Transverse colon (tissue), 4 donors: ENCODE data around the gene ST3GAL3. TPM values are rescaled to one million over a fixed set of nuclear protein-coding genes. Genes with fewer than 3 reads are reported as not detected.

Experiments used
- DNase-seq: peaks from one replicate; pipeline ENCODE4 v3.0.0-alpha.2; 2019
- H3K27ac ChIP-seq, 4 donors: fragments of 200-600 bp; sonication (generic); 2 replicates each; pipeline ENCODE4 v1.5.1; 2016 to 2018; ENCODE audit warnings: inconsistent platforms in 4 of 4
- H3K27me3 ChIP-seq: fragments of 200-600 bp; sonication (generic); 2 replicates; pipeline ENCODE4 v1.5.1; 2017; ENCODE audit warnings: inconsistent platforms
- H3K36me3 ChIP-seq, 4 donors: fragments of 200-600 bp; sonication (generic); 2 replicates each; pipeline ENCODE4 v1.5.1; 2017 to 2019; ENCODE audit warnings: inconsistent platforms in 4 of 4
- H3K4me1 ChIP-seq, 4 donors: fragments of 200-600 bp; sonication (generic); 2 replicates each; pipeline ENCODE4 v1.5.1; 2017 to 2020; ENCODE audit warnings: inconsistent platforms in 4 of 4
- H3K4me3 ChIP-seq, 4 donors: fragments of 200-600 bp; sonication (generic); 1 replicate in 1 of 4; 2 replicates in 3 of 4; pipeline versions ENCODE4 v1.5.1 to v1.6.1; 2017 to 2019; ENCODE audit warnings: inconsistent platforms in 4 of 4
- H3K9me3 ChIP-seq, 2 donors: fragments of 200-600 bp; sonication (generic); 2 replicates each; pipeline ENCODE4 v1.5.1; 2017 to 2019; ENCODE audit warnings: inconsistent platforms in 2 of 2
- EP300 ChIP-seq: sonication (generic); formaldehyde crosslinking; IDR thresholded peaks from one replicate; pipeline ENCODE4 v1.6.1; 2017; ENCODE audit warnings: antibody characterized with exemption, low read depth
- POLR2A ChIP-seq: fragments of 450-650 bp; IDR thresholded peaks from one replicate; pipeline ENCODE4 v1.6.1; 2016; ENCODE audit warnings: antibody characterized with exemption, mild to moderate bottlenecking, moderate library complexity
- POLR2AphosphoS5 ChIP-seq, 3 donors: sonication (generic); formaldehyde crosslinking; IDR thresholded peaks; one replicate each; pipeline ENCODE4 v1.6.1; 2016; ENCODE audit warnings: antibody characterized with exemption in 3 of 3
- WGBS, 2 donors: methylation state at CpG; one replicate each; pipeline ENCODE4 v1.1.5; 2018; ENCODE audit warnings: low coverage in 1 of 2; 5-methylcytosine and 5-hydroxymethylcytosine counted together
- in situ Hi-C, 4 donors: fragments of 200-750 bp; cut with MboI; loops; one replicate each; pipeline versions ENCODE4 v1.15.0 to v1.15.1; 2017; ENCODE audit warnings: low sequenced_read_pairs in 3 of 4, low pct_ligation_motif_present in 1 of 4, low pct_unique_long_range_greater_than_20kb in 1 of 4
- intact Hi-C: fragments of 100-400 bp; cut with DNase I; formaldehyde crosslinking; loops from one replicate; pipeline ENCODE4 v1.15.1; 2023; ENCODE audit warnings: low total_unique reads
- total RNA-seq, 4 donors: library from RNA; depleted of rRNA; stranded (reverse); fragments of >200 nt; gene quantifications; one replicate each; pipeline ENCODE4 v1.1.0, GENCODE V29; 2016
- TF ChIP-seq, protein P1 (sequence below), 5 experiments: fragments of 200-600 bp in 3 of 5; fragments of 450-650 bp in 2 of 5; sonication (generic) in 3 of 5; IDR thresholded peaks; 1 replicate in 2 of 5; 2 replicates in 3 of 5; pipeline ENCODE4 v1.5.1; 2016 to 2017; ENCODE audit warnings: antibody characterized with exemption in 5 of 5, inconsistent platforms in 3 of 5, mild to moderate bottlenecking in 2 of 5, moderate library complexity in 1 of 5

Gene ST3GAL3
- total RNA-seq, 4 donors from 2014 or later, result 4.8 to 23.9 (median 9.7) TPM

DNA sequence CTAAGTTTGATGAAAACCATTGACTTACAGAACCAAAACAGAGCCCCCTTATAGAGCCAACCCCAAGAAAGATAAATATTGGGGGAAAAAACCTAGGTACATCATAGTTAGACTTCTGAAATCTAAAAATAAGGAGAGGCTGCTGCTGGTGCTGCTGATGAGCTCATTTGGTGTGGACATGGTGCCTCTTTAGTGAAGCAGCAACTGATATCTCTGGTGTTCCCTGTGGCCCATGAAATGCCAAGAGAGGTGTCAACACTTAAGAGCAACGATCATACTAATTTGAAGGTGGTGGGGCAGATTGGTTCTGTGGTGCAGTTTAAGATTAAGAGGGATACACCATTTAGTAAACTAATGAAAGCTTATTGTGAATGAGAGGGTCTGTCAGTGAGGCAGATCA lies 35.9 kb downstream of the ST3GAL3 start:
- intact Hi-C loops (no loop called here), in situ Hi-C loops (no loop called here)
- H3K36me3 ChIP-seq, result no peaks in the 10 kb centered on the region
- no peak overlapping the region for H3K27ac ChIP-seq
- no peak for DNase-seq
- WGBS, 2 donors, result 89% methylated on average over 1 of the region's 1 CpG
- no peak overlapping the region for H3K4me3 ChIP-seq
- H3K27me3 ChIP-seq, result no peaks in the 10 kb centered on the region
- H3K4me1 ChIP-seq, result no peaks in the 10 kb centered on the region
- H3K9me3 ChIP-seq, result no peaks in the 10 kb centered on the region
- TF ChIP-seq POLR2A, result no peak

DNA sequence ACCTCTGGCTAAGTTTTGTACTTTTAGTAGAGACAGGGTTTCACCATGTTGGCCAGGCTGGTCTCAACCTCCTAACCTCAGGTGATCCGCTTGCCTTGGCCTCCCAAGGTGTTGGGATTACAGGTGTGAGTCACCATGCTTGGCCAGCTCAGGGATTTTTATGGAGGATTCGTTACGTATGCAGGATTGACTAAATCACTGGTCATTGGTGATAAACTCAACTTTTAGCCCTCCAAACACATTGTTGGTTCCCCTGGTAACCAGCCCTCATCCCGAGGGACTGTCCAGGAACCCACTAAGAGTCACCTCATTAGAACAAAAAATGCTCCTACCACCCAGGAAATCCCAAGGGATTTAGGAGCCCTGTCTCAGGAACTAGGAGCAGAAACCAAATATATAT lies 40.4 kb downstream of the ST3GAL3 start:
- Histone ChIP-seq H3K4me3 (no peak overlapping the region), H3K36me3 (no peaks in the 10 kb centered on the region), H3K9me3 (no peaks in the 10 kb centered on the region), H3K27ac (no peak overlapping the region), H3K4me1 (no peaks in the 10 kb centered on the region), H3K27me3 (no peaks in the 10 kb centered on the region)
- no peak for DNase-seq
- in situ Hi-C loops (no loop called here), intact Hi-C loops (no loop called here)
- TF ChIP-seq, protein P1, sequence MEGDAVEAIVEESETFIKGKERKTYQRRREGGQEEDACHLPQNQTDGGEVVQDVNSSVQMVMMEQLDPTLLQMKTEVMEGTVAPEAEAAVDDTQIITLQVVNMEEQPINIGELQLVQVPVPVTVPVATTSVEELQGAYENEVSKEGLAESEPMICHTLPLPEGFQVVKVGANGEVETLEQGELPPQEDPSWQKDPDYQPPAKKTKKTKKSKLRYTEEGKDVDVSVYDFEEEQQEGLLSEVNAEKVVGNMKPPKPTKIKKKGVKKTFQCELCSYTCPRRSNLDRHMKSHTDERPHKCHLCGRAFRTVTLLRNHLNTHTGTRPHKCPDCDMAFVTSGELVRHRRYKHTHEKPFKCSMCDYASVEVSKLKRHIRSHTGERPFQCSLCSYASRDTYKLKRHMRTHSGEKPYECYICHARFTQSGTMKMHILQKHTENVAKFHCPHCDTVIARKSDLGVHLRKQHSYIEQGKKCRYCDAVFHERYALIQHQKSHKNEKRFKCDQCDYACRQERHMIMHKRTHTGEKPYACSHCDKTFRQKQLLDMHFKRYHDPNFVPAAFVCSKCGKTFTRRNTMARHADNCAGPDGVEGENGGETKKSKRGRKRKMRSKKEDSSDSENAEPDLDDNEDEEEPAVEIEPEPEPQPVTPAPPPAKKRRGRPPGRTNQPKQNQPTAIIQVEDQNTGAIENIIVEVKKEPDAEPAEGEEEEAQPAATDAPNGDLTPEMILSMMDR (IDR thresholded peaks at IDR 0.05), result no peak
- no peak for TF ChIP-seq POLR2AphosphoS5 (IDR thresholded peaks at IDR 0.05)
- no peak for TF ChIP-seq EP300
- no peak for TF ChIP-seq POLR2A
- WGBS, 2 donors, result 93% methylated on average over 4 of the region's 4 CpGs; no CpG with 5 or more reads in 1 of the 2 donors

DNA sequence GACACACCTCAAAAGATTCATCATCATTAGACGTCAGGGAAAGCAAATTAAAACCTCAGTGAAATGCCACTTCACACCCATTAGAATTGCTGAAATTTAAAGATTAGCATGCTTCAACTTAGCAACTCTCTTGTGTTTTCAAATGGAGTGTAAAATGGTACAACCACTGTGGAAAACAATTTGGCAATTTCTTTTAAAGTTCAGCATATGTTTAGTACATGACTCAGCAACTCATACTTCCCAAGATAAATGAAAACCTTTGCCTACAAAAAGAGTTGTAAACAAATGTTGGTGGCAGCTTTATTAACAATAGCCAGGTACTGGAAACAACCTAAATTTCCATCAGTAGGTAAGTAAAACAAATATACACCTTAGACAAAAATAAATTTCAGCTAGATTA lies 42.7 kb downstream of the ST3GAL3 start:
- H3K4me3 ChIP-seq, result no peak overlapping the region
- no peaks in the 10 kb centered on the region for H3K36me3 ChIP-seq
- no peak for TF ChIP-seq POLR2A
- TF ChIP-seq EP300, result no peak
- TF ChIP-seq, protein P1 (IDR thresholded peaks at IDR 0.05), result no peak
- no peak for TF ChIP-seq POLR2AphosphoS5 (IDR thresholded peaks at IDR 0.05)
- intact Hi-C loops, result no loop called here
- H3K27me3 ChIP-seq, result no peaks in the 10 kb centered on the region
- in situ Hi-C loops, result loop anchor here in 1 of 4 donors (10.0 to 25.0 kb wide), 2 partner anchors 185 to 287 kb away; partner anchors contain the start of genes ARTN and SLC6A9
- no peaks in the 10 kb centered on the region for H3K4me1 ChIP-seq
- no peak for DNase-seq
- no peaks in the 10 kb centered on the region for H3K9me3 ChIP-seq
- 82 to 87% methylated on average over 1 of the region's 1 CpG for WGBS, 2 donors
- no peak overlapping the region for H3K27ac ChIP-seq

DNA sequence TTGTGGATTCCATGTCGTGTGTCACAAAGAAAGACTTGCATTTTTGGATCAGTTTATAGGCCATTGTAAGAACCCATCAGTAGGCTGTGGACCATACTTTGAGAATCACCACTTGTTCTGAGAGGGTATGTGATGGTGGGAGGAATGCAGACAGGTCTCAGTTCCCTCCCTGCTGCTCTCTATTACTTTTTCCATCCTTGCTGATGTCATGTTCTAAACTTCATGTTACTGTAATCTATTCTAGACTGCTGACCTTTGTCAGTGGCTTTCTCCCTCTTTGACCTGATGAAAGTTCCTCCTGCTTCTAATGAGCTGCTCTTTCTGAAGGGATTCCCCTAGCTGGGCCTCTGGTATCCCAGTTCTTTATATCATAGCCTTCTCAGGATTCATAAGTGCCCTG lies 46.1 kb downstream of the ST3GAL3 start:
- no peaks in the 10 kb centered on the region for H3K9me3 ChIP-seq
- H3K36me3 ChIP-seq, result no peaks in the 10 kb centered on the region
- H3K4me1 ChIP-seq, result peaks cover 0 to 13% (median 5%) of the 10 kb centered on the region in 4 donors
- in situ Hi-C loops (loop anchor here in 1 of 4 donors (10.0 to 25.0 kb wide), 2 partner anchors 181 to 284 kb away; partner anchors contain the start of genes ARTN and SLC6A9), intact Hi-C loops (no loop called here)
- H3K27ac ChIP-seq, result no peak overlapping the region
- TF ChIP-seq EP300 (no peak), POLR2AphosphoS5 (IDR thresholded peaks at IDR 0.05) (no peak), POLR2A (no peak)
- TF ChIP-seq, protein P1 (IDR thresholded peaks at IDR 0.05), result no peak
- no peaks in the 10 kb centered on the region for H3K27me3 ChIP-seq
- 42 to 50% methylated on average over 1 of the region's 1 CpG for WGBS, 2 donors
- no peak for DNase-seq
- no peak overlapping the region for H3K4me3 ChIP-seq

DNA sequence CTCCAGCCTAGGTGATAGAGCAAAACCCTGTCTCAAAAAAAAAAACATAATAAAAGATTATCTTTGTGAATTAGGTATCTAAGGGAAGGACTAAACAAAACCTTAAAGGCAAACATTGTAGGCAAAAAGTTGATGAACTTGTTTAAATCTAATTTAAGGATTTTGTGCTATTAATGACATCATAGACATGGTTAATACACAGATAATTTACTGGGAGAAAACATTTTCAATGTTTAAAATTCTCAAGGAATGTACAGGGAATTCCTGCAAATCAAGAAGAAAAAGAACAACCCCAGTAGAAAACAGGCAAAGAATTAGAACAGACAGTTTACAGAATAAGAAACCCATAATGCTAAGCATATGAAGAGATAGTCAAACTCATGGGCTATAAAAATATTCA lies 47.6 kb downstream of the ST3GAL3 start:
- Histone ChIP-seq H3K27me3 (no peaks in the 10 kb centered on the region), H3K4me1 (peaks cover 0 to 13% (median 5%) of the 10 kb centered on the region in 4 donors), H3K36me3 (no peaks in the 10 kb centered on the region), H3K9me3 (no peaks in the 10 kb centered on the region), H3K27ac (no peak overlapping the region), H3K4me3 (no peak overlapping the region)
- in situ Hi-C loops, result loop anchor here in 2 of 4 donors (5.0 to 25.0 kb wide), 3 partner anchors 177 to 282 kb away; partner anchors contain the start of genes ARTN (in 2 of the 2) and SLC6A9 (in 1 of the 2)
- TF ChIP-seq EP300, result no peak
- no peak for TF ChIP-seq POLR2A
- no peak for TF ChIP-seq POLR2AphosphoS5 (IDR thresholded peaks at IDR 0.05)
- TF ChIP-seq, protein P1 (IDR thresholded peaks at IDR 0.05), result no peak
- intact Hi-C loops, result no loop called here
- no peak for DNase-seq
